Neural progenitor cell (in vitro differentiated cells): ENCODE measurements around the gene C8A. TPM values are rescaled to one million over a fixed set of nuclear protein-coding genes. Genes with fewer than 3 reads are reported as not detected.
A peak's percentile ranks its signal among the peaks of the same experiment; 100 is the strongest.

ENCODE experiments used
- DNase-seq: peaks from one replicate; pipeline ENCODE4 v3.0.0-alpha.2; 2016; ENCODE audit warnings: low spot score
- H2AFZ ChIP-seq: fragments of 200-600 bp; sonication (generic); replicated peaks from 2 replicates; pipeline ENCODE4 v1.6.1; 2016; ENCODE audit warnings: antibody characterized with exemption
- H3F3A ChIP-seq: fragments of 200-600 bp; sonication (generic); 2 replicates; pipeline ENCODE4 v1.6.1; 2016; ENCODE audit warnings: antibody characterized with exemption, low read depth
- H3K27ac ChIP-seq: fragments of 200-600 bp; sonication (generic); 2 replicates; pipeline ENCODE4 v1.5.1; 2016; ENCODE audit warnings: mild to moderate bottlenecking
- H3K27me3 ChIP-seq: fragments of 200-600 bp; sonication (generic); 2 replicates; pipeline ENCODE4 v1.6.1; 2016; ENCODE audit warnings: mild to moderate bottlenecking, moderate library complexity
- H3K36me3 ChIP-seq: fragments of 200-600 bp; sonication (generic); 2 replicates; pipeline ENCODE4 v1.5.1; 2016
- H3K4me1 ChIP-seq: fragments of 200-600 bp; sonication (generic); 2 replicates; pipeline ENCODE4 v1.6.1; 2016; ENCODE audit warnings: mixed run types
- H3K4me2 ChIP-seq: fragments of 200-600 bp; sonication (generic); 2 replicates; pipeline ENCODE4 v1.6.1; 2016
- H3K4me3 ChIP-seq: fragments of 200-600 bp; sonication (generic); 2 replicates; pipeline ENCODE4 v1.5.1; 2016
- H3K79me2 ChIP-seq: fragments of 200-600 bp; sonication (generic); 2 replicates; pipeline ENCODE4 v1.6.1; 2016; ENCODE audit warnings: low read depth
- H3K9ac ChIP-seq: fragments of 200-600 bp; sonication (generic); 2 replicates; pipeline ENCODE4 v1.6.1; 2016
- H3K9me3 ChIP-seq: fragments of 200-600 bp; sonication (generic); 2 replicates; pipeline ENCODE4 v1.5.1; 2016; ENCODE audit warnings: low read depth
- H4K20me1 ChIP-seq: fragments of 200-600 bp; sonication (generic); 2 replicates; pipeline ENCODE4 v1.6.1; 2016; ENCODE audit warnings: low read depth
- H3K27ac Mint-ChIP-seq: 3 replicates; pipeline ENCODE4 v1.8.0; 2021; ENCODE audit warnings: mixed read lengths
- H3K27me3 Mint-ChIP-seq: 2 replicates; pipeline ENCODE4 v1.8.0; 2022; ENCODE audit warnings: low read depth, mild to moderate bottlenecking, inconsistent platforms, moderate library complexity, mixed read lengths; ENCODE audit not compliant: insufficient read depth
- H3K36me3 Mint-ChIP-seq: 3 replicates; pipeline ENCODE4 v1.8.0; 2021; ENCODE audit warnings: mixed read lengths
- H3K4me1 Mint-ChIP-seq: 3 replicates; pipeline ENCODE4 v1.8.0; 2021; ENCODE audit warnings: mixed read lengths
- H3K4me3 Mint-ChIP-seq: 3 replicates; pipeline ENCODE4 v1.8.0; 2021; ENCODE audit warnings: mild to moderate bottlenecking, moderate library complexity, mixed read lengths
- H3K9me3 Mint-ChIP-seq: 3 replicates; pipeline ENCODE4 v1.8.0; 2020; ENCODE audit warnings: mixed read lengths
- CTCF ChIP-seq: fragments of 200-600 bp; sonication (generic); IDR thresholded peaks from 2 replicates; pipeline ENCODE4 v1.5.1; 2017; ENCODE audit warnings: antibody characterized with exemption, mild to moderate bottlenecking
- EZH2 ChIP-seq: fragments of 200-600 bp; sonication (generic); IDR thresholded peaks from 2 replicates; pipeline ENCODE4 v1.6.1; 2017; ENCODE audit warnings: antibody characterized with exemption, mild to moderate bottlenecking, moderate library complexity
- EZH2phosphoT487 ChIP-seq: fragments of 200-600 bp; sonication (generic); IDR thresholded peaks from 2 replicates; pipeline ENCODE4 v1.6.1; 2017; ENCODE audit warnings: antibody characterized with exemption
- total RNA-seq: library from RNA; depleted of rRNA; stranded (reverse); fragments of >200 nt; gene quantifications from 2 replicates; pipeline ENCODE4 v1.2.3, GENCODE V29; 2015; ENCODE audit warnings: low replicate concordance

Gene C8A
- total RNA-seq: not detected in 2 replicates

GRCh38 chr1:56854521-56855099 is at the start of gene C8A:
Gene C8A, plus strand, starts transcription at chr1:56854797. Its CDS starts 105 bp downstream, at chr1:56854902.
- H3K27ac Mint-ChIP-seq: no peak within 1 kb of the TSS

GRCh38 chr1:56806804-56807203 is 47.8 kb upstream of the C8A start:
- DNase-seq: no peak
- no peak overlapping the region for H3K27ac Mint-ChIP-seq
- peaks cover 2% of the 10 kb centered on the region for H3K27me3 Mint-ChIP-seq
- Histone ChIP-seq H3K27ac (no peak overlapping the region), H3F3A (peaks cover 10% of the 10 kb centered on the region), H2AFZ (no peak overlapping the region), H3K4me2 (no peak overlapping the region), H3K4me1 (peaks cover 31% of the 10 kb centered on the region), H3K36me3 (no peaks in the 10 kb centered on the region), H3K4me3 (no peak overlapping the region), H4K20me1 (no peaks in the 10 kb centered on the region), H3K9me3 (no peaks in the 10 kb centered on the region), H3K9ac (no peak overlapping the region), H3K79me2 (no peaks in the 10 kb centered on the region), H3K27me3 (no peaks in the 10 kb centered on the region)
- peaks cover 3% of the 10 kb centered on the region for H3K9me3 Mint-ChIP-seq
- TF ChIP-seq EZH2 (no peak), CTCF (no peak), EZH2phosphoT487 (no peak)
- H3K4me1 Mint-ChIP-seq: peaks cover 24% of the 10 kb centered on the region
- no peaks in the 10 kb centered on the region for H3K36me3 Mint-ChIP-seq
- no peak overlapping the region for H3K4me3 Mint-ChIP-seq

More at GRCh38 chr1:56854521-56855099, at the start of gene C8A:
- H3K4me3 Mint-ChIP-seq: no peak within 1 kb of the TSS
- no peak within 1 kb of the TSS for H3K4me2 ChIP-seq
- TF ChIP-seq CTCF: no peak
- TF ChIP-seq EZH2phosphoT487: no peak
- no peak for TF ChIP-seq EZH2
- H3K27ac ChIP-seq: no peak within 1 kb of the TSS
- H3K9me3 Mint-ChIP-seq: no peaks in the 10 kb centered on the region
- peaks cover 7% of the 10 kb centered on the region for H3K27me3 Mint-ChIP-seq
- no peak within 1 kb of the TSS for H2AFZ ChIP-seq
- no peaks in the 10 kb centered on the region for H3K9me3 ChIP-seq
- no peak within 1 kb of the TSS for H3K4me3 ChIP-seq
- H3F3A ChIP-seq: no peaks in the 10 kb centered on the region
- no peak for DNase-seq
- no peak within 1 kb of the TSS for H3K9ac ChIP-seq
- H3K4me1 Mint-ChIP-seq: peaks cover 14% of the 10 kb centered on the region
- peaks cover 9% of the 10 kb centered on the region for H3K4me1 ChIP-seq
- no peaks in the 10 kb centered on the region for H3K27me3 ChIP-seq
- H3K36me3 ChIP-seq: no peaks in the 10 kb centered on the region
- no peaks in the 10 kb centered on the region for H3K79me2 ChIP-seq
- no peaks in the 10 kb centered on the region for H4K20me1 ChIP-seq
- no peaks in the 10 kb centered on the region for H3K36me3 Mint-ChIP-seq

GRCh38 chr1:56808410-56808809 is 46.2 kb upstream of the C8A start:
- no peaks in the 10 kb centered on the region for H3K9me3 ChIP-seq
- no peaks in the 10 kb centered on the region for H3K27me3 ChIP-seq
- H2AFZ ChIP-seq: no peak overlapping the region
- H3K4me3 ChIP-seq: no peak overlapping the region
- peaks cover 36% of the 10 kb centered on the region for H3K4me1 ChIP-seq
- H4K20me1 ChIP-seq: no peaks in the 10 kb centered on the region
- H3K9me3 Mint-ChIP-seq: peaks cover 3% of the 10 kb centered on the region
- peaks cover 29% of the 10 kb centered on the region for H3K4me1 Mint-ChIP-seq
- no peak overlapping the region for H3K4me3 Mint-ChIP-seq
- no peak overlapping the region for H3K27ac Mint-ChIP-seq
- H3F3A ChIP-seq: peaks cover 10% of the 10 kb centered on the region
- H3K36me3 Mint-ChIP-seq: no peaks in the 10 kb centered on the region
- H3K9ac ChIP-seq: no peak overlapping the region
- H3K27me3 Mint-ChIP-seq: peaks cover 2% of the 10 kb centered on the region
- H3K27ac ChIP-seq: no peak overlapping the region
- H3K4me2 ChIP-seq: peak overlapping the region; percentile 58
- TF ChIP-seq EZH2phosphoT487 (no peak), CTCF (no peak), EZH2 (no peak)
- no peaks in the 10 kb centered on the region for H3K79me2 ChIP-seq
- H3K36me3 ChIP-seq: no peaks in the 10 kb centered on the region
- DNase-seq: peak; percentile 39
